ENCODE measurements around the gene HHAT. TPM values are rescaled to one million over a fixed set of nuclear protein-coding genes. Genes with fewer than 3 reads are reported as not detected.
A peak's percentile ranks its signal among the peaks of the same experiment; 100 is the strongest.

HHAT gene
- total and polyA plus RNA-seq, 9 of the 15 experiments (the other 6 are each of a cell fraction or from before 2014, with no cell fraction given), result 0.07 to 0.16 (median 0.13) TPM; not detected in 1

GRCh38 chr1:210584439-210585113 is 255.9 kb downstream of the HHAT start (continued):
- TF ChIP-seq, protein P1, sequence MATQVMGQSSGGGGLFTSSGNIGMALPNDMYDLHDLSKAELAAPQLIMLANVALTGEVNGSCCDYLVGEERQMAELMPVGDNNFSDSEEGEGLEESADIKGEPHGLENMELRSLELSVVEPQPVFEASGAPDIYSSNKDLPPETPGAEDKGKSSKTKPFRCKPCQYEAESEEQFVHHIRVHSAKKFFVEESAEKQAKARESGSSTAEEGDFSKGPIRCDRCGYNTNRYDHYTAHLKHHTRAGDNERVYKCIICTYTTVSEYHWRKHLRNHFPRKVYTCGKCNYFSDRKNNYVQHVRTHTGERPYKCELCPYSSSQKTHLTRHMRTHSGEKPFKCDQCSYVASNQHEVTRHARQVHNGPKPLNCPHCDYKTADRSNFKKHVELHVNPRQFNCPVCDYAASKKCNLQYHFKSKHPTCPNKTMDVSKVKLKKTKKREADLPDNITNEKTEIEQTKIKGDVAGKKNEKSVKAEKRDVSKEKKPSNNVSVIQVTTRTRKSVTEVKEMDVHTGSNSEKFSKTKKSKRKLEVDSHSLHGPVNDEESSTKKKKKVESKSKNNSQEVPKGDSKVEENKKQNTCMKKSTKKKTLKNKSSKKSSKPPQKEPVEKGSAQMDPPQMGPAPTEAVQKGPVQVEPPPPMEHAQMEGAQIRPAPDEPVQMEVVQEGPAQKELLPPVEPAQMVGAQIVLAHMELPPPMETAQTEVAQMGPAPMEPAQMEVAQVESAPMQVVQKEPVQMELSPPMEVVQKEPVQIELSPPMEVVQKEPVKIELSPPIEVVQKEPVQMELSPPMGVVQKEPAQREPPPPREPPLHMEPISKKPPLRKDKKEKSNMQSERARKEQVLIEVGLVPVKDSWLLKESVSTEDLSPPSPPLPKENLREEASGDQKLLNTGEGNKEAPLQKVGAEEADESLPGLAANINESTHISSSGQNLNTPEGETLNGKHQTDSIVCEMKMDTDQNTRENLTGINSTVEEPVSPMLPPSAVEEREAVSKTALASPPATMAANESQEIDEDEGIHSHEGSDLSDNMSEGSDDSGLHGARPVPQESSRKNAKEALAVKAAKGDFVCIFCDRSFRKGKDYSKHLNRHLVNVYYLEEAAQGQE (IDR thresholded peaks at IDR 0.05; ENCODE audit: borderline replicate concordance), result peak; percentile 77
- TF ChIP-seq, protein P1 (CRISPR knock-in tag; IDR thresholded peaks at IDR 0.05; ENCODE audit: low read depth), result no peak
- TF ChIP-seq, protein P2, sequence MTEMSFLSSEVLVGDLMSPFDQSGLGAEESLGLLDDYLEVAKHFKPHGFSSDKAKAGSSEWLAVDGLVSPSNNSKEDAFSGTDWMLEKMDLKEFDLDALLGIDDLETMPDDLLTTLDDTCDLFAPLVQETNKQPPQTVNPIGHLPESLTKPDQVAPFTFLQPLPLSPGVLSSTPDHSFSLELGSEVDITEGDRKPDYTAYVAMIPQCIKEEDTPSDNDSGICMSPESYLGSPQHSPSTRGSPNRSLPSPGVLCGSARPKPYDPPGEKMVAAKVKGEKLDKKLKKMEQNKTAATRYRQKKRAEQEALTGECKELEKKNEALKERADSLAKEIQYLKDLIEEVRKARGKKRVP (CRISPR knock-in tag; IDR thresholded peaks at IDR 0.05), result no peak
- TF ChIP-seq NFIC (IDR thresholded peaks at IDR 0.05) (peak; percentile 98), JUND (IDR thresholded peaks at IDR 0.05; ENCODE audit: borderline replicate concordance, low read depth, low read length) (0 out of 2 replicates have a peak, but pooled peaks have one; percentile 20), JUND (tag; IDR thresholded peaks at IDR 0.05; ENCODE audit: borderline replicate concordance, low read depth, low read length) (no peak), SMC3 (conservative IDR thresholded peaks at IDR 0.05; ENCODE audit: insufficient read depth, low read depth, low read length) (peak; percentile 73; the same call in 1 of the 2 replicates), DDX20 (tag; IDR thresholded peaks at IDR 0.05; ENCODE audit: low read depth) (no peak), RAD51 (IDR thresholded peaks at IDR 0.05; ENCODE audit: borderline replicate concordance, low read depth) (no peak), MAFG (tag; conservative IDR thresholded peaks at IDR 0.05) (peak; percentile 83), C11orf30 (IDR thresholded peaks at IDR 0.05; ENCODE audit: low read depth) (peak; percentile 68; the same call in 1 of the 2 replicates), DEAF1 (CRISPR knock-in tag; IDR thresholded peaks at IDR 0.05) (peak; percentile 77), MAFF (IDR thresholded peaks at IDR 0.05; ENCODE audit: low read length) (peak; percentile 49; the same call in 1 of the 2 replicates)
- TF ChIP-seq, protein P3, sequence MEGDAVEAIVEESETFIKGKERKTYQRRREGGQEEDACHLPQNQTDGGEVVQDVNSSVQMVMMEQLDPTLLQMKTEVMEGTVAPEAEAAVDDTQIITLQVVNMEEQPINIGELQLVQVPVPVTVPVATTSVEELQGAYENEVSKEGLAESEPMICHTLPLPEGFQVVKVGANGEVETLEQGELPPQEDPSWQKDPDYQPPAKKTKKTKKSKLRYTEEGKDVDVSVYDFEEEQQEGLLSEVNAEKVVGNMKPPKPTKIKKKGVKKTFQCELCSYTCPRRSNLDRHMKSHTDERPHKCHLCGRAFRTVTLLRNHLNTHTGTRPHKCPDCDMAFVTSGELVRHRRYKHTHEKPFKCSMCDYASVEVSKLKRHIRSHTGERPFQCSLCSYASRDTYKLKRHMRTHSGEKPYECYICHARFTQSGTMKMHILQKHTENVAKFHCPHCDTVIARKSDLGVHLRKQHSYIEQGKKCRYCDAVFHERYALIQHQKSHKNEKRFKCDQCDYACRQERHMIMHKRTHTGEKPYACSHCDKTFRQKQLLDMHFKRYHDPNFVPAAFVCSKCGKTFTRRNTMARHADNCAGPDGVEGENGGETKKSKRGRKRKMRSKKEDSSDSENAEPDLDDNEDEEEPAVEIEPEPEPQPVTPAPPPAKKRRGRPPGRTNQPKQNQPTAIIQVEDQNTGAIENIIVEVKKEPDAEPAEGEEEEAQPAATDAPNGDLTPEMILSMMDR (IDR thresholded peaks at IDR 0.05 in 2 of 3, conservative IDR thresholded peaks at IDR 0.05 in 1 of 3; ENCODE audit: insufficient read depth in 2 of 3, low read depth in 1 of 3, low read length in 3 of 3), result peak; percentile 73 to 84 (median 80)
